ENCODE measurements around the gene KCTD15.

Gene KCTD15

DNA sequence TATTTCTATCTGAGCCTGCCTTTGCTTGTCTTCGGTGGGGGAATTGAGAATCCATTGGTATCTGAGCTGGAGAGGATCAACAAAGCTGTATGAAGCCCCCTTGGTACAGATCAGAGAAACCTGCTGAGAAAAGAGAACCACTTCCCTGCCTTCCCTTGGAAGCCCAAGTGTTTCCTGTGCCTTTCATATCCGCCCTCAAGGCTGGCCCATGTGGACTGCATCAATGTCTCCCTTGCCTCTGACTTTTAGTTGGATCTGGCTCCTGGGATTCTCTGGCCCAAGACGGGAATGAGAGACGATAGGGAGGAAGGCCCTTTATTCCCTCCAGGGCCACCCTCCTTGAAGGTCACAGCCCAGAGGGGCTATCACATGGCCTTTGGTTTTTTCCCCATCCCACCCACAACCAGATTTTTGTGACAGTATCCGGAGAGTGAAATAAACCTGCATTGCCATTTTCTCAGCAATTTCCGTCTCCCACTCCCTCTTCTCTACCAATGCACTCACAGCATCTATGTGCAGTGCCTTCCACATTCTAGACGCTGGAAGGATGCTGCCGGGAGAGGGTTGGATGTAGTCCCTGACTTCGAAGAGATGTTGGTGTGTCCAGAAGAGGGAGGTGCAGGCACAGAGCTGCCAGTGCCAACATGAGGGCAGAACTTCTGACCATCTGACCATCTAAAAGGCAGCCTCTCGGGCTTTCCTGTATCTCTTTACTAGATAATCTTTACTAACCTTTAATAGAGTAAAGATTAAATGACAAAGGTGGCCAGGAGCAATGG, 63.8 kb downstream of the KCTD15 start:
- TF ChIP-seq GATA2 (IDR thresholded peaks at IDR 0.05; ENCODE audit: low read depth, low read length): no peak
- TF ChIP-seq GATA3 (IDR thresholded peaks at IDR 0.05; ENCODE audit: low read depth, low read length): no peak

DNA sequence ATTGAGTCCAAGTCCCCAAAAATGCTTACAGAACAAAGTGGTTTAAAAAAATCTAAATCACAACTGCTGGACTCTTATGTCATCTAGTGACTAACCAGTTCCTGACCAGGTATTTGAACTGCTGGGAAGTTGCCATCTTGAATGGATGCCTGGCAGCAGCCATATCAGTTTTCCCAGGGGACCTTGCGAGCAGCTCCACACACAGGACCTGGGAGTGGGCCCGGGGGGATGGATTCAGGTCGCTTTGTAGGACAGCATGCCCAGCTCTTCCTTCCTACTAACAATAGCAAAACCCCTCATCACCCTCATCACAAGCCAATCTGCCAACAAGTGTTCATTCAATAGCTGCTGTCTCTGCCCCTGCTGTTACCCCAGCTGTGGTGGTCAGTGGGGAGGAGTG, 65.3 kb downstream of the KCTD15 start:
- TF ChIP-seq GATA2 (IDR thresholded peaks at IDR 0.05; ENCODE audit: low read depth, low read length): no peak
- TF ChIP-seq GATA3 (IDR thresholded peaks at IDR 0.05; ENCODE audit: low read depth, low read length): no peak

DNA sequence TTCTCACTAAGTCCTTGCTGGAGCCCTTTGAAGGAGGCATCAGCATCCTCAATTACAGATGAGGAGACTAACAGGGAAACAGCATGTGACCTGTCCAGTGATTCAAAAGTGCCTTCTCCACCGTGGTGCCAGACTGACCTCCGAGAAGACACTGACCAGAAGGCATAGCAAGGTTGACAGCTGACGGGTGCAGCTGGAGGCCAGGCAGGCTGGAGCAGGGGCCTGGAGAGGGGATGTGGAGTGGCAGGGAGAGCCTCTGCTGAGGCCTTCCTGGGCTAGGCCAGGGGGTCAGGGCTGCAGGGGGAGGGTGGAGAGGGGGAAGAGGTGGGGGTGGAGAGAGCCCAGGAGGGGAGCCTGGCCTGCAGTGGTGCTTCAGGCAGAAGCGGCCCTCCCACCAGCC, 66.3 kb downstream of the KCTD15 start:
- TF ChIP-seq GATA3 (IDR thresholded peaks at IDR 0.05; ENCODE audit: low read depth, low read length) (no peak), GATA2 (IDR thresholded peaks at IDR 0.05; ENCODE audit: low read depth, low read length) (no peak)

DNA sequence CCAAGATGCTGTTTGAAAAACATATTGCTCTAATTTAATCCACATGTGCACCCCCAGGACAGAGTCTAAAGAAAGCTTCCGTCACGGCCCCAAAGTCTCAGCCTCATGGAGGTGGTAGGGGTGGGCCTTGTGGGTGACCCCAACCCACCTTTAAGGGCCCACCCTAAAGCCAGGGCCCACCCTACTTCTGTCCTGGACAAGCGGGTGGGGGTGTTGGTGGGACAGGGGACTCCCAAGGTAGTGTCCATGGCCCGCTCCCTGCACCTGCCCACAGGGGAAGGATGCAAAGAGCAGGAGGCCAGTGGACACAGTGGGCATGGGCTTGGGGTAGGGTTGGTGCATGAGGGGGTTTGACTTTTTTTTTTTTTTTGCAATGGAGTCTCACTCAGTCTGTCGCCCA, 66.8 kb downstream of the KCTD15 start:
- TF ChIP-seq GATA2 (IDR thresholded peaks at IDR 0.05; ENCODE audit: low read depth, low read length): no peak
- TF ChIP-seq GATA3 (IDR thresholded peaks at IDR 0.05; ENCODE audit: low read depth, low read length): no peak

DNA sequence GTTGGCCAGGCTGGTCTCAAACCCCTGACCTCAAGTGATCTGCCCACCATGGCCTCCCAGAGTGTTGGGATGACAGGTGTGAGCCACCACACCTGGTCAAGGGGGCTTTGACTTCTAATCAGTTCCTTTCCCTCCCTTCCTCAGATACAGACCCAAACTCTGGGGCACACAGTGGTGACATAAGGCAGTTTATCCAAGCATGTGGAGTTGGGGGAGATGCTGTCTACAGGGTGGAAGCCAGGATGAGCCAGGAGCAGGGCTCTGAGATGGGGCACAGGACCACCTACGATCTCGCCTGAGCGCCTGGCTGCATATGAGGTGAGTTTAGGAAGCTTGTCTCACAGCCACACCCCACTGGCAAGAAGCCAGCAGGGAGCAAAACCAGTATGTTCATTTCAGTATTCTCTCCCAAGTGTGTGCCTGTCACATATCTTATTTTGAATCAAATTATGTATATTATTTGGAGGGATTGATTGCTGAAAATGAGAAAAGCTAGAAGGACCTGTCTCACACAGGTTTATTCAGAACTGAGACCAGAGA, 67.7 kb downstream of the KCTD15 start:
- TF ChIP-seq GATA3 (IDR thresholded peaks at IDR 0.05; ENCODE audit: low read depth, low read length) (no peak), GATA2 (IDR thresholded peaks at IDR 0.05; ENCODE audit: low read depth, low read length) (no peak)

DNA sequence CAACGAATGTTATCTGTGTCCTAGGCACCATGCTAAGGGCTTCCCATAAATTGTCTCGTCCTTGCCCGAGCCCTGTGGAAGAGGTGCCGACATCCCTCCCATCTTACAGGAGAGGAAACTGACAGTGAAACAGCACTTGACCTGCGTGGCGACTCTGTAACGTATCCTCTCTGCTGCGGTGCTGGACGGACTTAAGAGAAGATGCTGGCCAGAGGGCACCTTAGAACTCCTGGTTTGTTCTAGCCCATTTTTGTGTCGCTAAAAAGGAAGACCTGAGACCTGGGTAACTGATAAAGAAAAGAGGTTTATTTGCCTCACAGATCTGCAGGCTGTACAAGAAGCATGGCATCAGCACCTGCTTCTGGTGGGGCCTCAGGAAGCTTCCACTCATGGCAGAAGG, 68.6 kb downstream of the KCTD15 start:
- TF ChIP-seq GATA2 (IDR thresholded peaks at IDR 0.05; ENCODE audit: low read depth, low read length) (no peak), GATA3 (IDR thresholded peaks at IDR 0.05; ENCODE audit: low read depth, low read length) (no peak)
